SK-N-MC (cell line): ENCODE data around the gene BRPF1.

ENCODE experiments used
- DNase-seq: peaks from one replicate; pipeline ENCODE4 v3.0.0-alpha.2; 2011; ENCODE audit warnings: low read depth, low spot score
- H3K27ac ChIP-seq: fragments of 200-600 bp; sonication (generic); 2 replicates; pipeline ENCODE4 v1.5.1; 2016; ENCODE audit warnings: mixed run types
- H3K36me3 ChIP-seq: fragments of 200-600 bp; sonication (generic); 2 replicates; pipeline ENCODE4 v1.6.1; 2017; ENCODE audit warnings: antibody characterized with exemption, low read length, mixed read lengths; ENCODE audit not compliant: insufficient read depth
- H3K4me3 ChIP-seq: fragments of 200-600 bp; sonication (generic); 2 replicates; pipeline ENCODE4 v1.5.1; 2016
- H3K9ac ChIP-seq: fragments of 200-600 bp; sonication (generic); 2 replicates; pipeline ENCODE4 v1.8.0; 2017; ENCODE audit warnings: mixed run types, mixed read lengths; ENCODE audit not compliant: insufficient read length
- H3K9me3 ChIP-seq: fragments of 200-600 bp; sonication (generic); 2 replicates; pipeline ENCODE4 v1.6.1; 2017; ENCODE audit warnings: low read depth, mild to moderate bottlenecking, antibody characterized with exemption, low read length, moderate library complexity, mixed read lengths
- EZH2 ChIP-seq: fragments of 200-600 bp; sonication (generic); IDR thresholded peaks from one replicate; pipeline ENCODE4 v1.6.1; 2017; ENCODE audit warnings: antibody characterized with exemption
- FOXP2 ChIP-seq: optimal IDR thresholded peaks from 2 replicates; pipeline ENCODE3; 2011; ENCODE audit warnings: mild to moderate bottlenecking, moderate library complexity; ENCODE audit not compliant: insufficient read depth; ENCODE audit errors: extremely low read length, control extremely low read depth
- POLR2AphosphoS5 ChIP-seq: IDR thresholded peaks from 2 replicates; pipeline ENCODE4 v1.6.1; 2012; ENCODE audit warnings: mild to moderate bottlenecking, low read depth, low read length, borderline replicate concordance

BRPF1 gene

GRCh38 chr3:9731206-9732079 lies at the start of gene BRPF1:
Gene BRPF1 (plus strand): TSS chr3:9731735. CDS start chr3:9734141, 2,406 bp downstream.
- TF ChIP-seq POLR2AphosphoS5 (peak; percentile 79), EZH2 (no peak)
- Histone ChIP-seq H3K9me3 (no peaks in the 10 kb centered on the region), H3K27ac (peak within 1 kb of the TSS; percentile 94), H3K4me3 (peak within 1 kb of the TSS; percentile 74), H3K36me3 (peaks cover 10% of the 10 kb centered on the region; the same call in 1 of the 2 replicates), H3K9ac (peak within 1 kb of the TSS; percentile 96)
- peak; percentile 52 for DNase-seq

DNA sequence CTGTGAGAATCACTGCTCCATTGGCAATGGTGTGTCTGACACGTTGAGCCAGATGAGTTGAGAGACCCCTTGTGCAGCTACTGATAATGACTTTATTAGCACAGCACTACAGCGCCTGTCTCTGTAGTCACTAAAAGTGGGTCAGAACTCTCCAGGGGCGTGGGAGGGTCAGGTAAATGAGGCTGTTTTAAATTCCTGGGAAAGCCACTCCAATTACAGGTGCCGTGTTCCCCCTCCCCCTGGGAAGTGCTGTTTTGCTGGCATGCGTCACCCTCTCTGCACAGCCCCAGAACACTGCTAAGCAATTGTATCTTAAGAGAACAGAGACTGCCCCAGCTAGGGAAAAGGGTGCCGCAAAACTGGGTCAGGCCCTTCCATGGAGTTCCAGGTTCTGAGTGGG lies 49.4 kb upstream of the BRPF1 start:
- Histone ChIP-seq H3K36me3 (no peaks in the 10 kb centered on the region; the same call in 1 of the 2 replicates), H3K9me3 (no peaks in the 10 kb centered on the region), H3K27ac (no peak overlapping the region), H3K9ac (no peak overlapping the region), H3K4me3 (no peak overlapping the region)
- DNase-seq, result no peak
- no peak for TF ChIP-seq EZH2

- no peak for DNase-seq
- no peaks in the 10 kb centered on the region; the same call in 1 of the 2 replicates for H3K36me3 ChIP-seq
- no peaks in the 10 kb centered on the region for H3K9me3 ChIP-seq
- H3K27ac ChIP-seq, result no peak overlapping the region
- no peak overlapping the region for H3K9ac ChIP-seq
- TF ChIP-seq EZH2 (no peak), FOXP2 (no peak), POLR2AphosphoS5 (no peak)
- H3K4me3 ChIP-seq, result no peak overlapping the region
These were observed 48.1 kb upstream of the BRPF1 start for GRCh38 chr3:9683426-9683825.

DNA sequence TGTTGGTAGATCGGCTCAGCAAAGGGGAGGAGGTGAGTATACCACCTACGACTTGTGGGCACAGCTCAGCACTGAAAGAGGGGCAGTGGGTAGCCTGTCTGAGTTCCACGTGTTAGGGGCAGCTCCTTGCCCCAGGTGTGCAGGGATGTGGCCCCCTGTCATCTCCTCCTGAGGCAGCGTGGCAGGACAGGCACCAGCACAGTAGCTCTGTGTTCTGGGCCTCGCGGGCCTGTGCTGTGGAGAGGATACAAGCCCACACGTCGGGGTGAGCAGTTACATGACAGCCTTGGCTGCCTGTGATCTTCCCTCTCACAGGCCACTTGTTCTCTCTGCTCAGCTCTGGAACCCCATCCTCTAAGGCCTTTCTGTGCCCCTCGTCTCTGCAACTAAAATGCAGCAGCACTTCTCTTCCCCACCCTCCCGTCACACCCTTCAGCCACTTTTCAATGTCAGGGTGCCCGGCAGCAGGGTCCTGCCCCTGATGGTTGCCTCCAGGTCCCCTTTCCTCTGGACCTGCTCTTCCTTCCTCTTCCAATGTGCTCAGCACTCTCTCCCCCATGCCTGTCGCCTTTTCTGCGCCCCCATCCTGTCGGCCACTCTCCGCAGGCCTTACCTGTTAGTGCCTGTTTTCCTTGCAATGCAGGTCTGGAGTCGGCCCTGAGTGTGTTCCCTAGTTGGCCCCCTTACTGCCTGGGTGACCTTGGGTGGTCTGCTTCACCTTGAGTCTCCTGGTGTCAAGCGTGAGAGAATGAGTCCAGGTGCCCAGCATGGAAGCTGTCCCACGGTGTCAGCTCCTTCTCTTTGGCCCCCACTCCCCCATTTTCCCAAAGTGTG lies 46.1 kb upstream of the BRPF1 start:
- no peaks in the 10 kb centered on the region; the same call in 1 of the 2 replicates for H3K36me3 ChIP-seq
- DNase-seq, result no peak
- H3K9ac ChIP-seq, result no peak overlapping the region

GRCh38 chr3:9686050-9686550 lies 45.4 kb upstream of the BRPF1 start:
- H3K9ac ChIP-seq, result no peak overlapping the region
- H3K27ac ChIP-seq, result no peak overlapping the region
- no peak overlapping the region for H3K4me3 ChIP-seq
- TF ChIP-seq EZH2 (no peak), FOXP2 (no peak), POLR2AphosphoS5 (no peak)
- DNase-seq, result no peak
- no peaks in the 10 kb centered on the region for H3K9me3 ChIP-seq
- no peaks in the 10 kb centered on the region; the same call in 1 of the 2 replicates for H3K36me3 ChIP-seq

More for the DNA sequence above, 46.1 kb upstream of the BRPF1 start:
- Histone ChIP-seq H3K9me3 (no peaks in the 10 kb centered on the region), H3K27ac (no peak overlapping the region), H3K4me3 (no peak overlapping the region)
- TF ChIP-seq POLR2AphosphoS5, result no peak
- no peak for TF ChIP-seq FOXP2
- no peak for TF ChIP-seq EZH2

- Histone ChIP-seq H3K9ac (no peak overlapping the region), H3K27ac (no peak overlapping the region), H3K9me3 (no peaks in the 10 kb centered on the region), H3K36me3 (no peaks in the 10 kb centered on the region; the same call in 1 of the 2 replicates), H3K4me3 (no peak overlapping the region)
- DNase-seq, result no peak
- no peak for TF ChIP-seq FOXP2
- TF ChIP-seq EZH2, result no peak
- no peak for TF ChIP-seq POLR2AphosphoS5
These were observed 44.8 kb upstream of the BRPF1 start for GRCh38 chr3:9686703-9687102.

GRCh38 chr3:9687514-9687913 lies 44.0 kb upstream of the BRPF1 start:
- no peak overlapping the region for H3K9ac ChIP-seq
- DNase-seq, result no peak
- TF ChIP-seq EZH2 (no peak), FOXP2 (no peak), POLR2AphosphoS5 (no peak)
- no peak overlapping the region for H3K27ac ChIP-seq
- no peaks in the 10 kb centered on the region; the same call in 1 of the 2 replicates for H3K36me3 ChIP-seq
- H3K4me3 ChIP-seq, result no peak overlapping the region
- no peaks in the 10 kb centered on the region for H3K9me3 ChIP-seq

DNA sequence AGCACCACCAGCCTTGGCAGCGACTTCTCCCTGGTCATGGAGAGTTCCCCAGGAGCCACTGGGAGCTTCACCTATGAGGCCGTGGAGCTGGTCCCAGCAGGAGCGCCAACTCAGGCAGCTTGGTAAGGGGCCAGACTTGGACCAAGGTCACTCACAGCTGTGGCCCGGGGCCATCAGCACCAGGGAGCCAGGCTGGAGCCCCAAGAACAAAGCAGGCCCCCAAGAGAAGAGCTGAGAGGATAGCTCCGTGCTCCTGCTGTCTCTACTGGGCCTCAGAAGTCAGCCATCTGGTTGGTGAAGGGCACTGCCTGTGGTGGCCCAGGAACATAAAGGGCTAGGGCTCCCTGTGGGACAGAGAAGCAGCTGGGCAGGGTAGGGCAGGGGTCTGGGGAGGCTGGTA lies 42.6 kb upstream of the BRPF1 start:
- Histone ChIP-seq H3K9ac (no peak overlapping the region), H3K27ac (no peak overlapping the region), H3K4me3 (no peak overlapping the region), H3K9me3 (no peaks in the 10 kb centered on the region), H3K36me3 (no peaks in the 10 kb centered on the region; the same call in 1 of the 2 replicates)
- TF ChIP-seq FOXP2, result no peak
- no peak for TF ChIP-seq EZH2
- TF ChIP-seq POLR2AphosphoS5, result no peak
- DNase-seq, result no peak
